HEK293T (cell line): ENCODE data around the gene VAMP2.

Experiments used
- CTCF ChIA-PET: fragments of 350-600 bp; formaldehyde crosslinking; extraction: SDS; loops from one replicate; lab custom pipeline; 2021; ENCODE audit warnings: antibody characterized with exemption, inconsistent platforms; lab: Yijun Ruan, JAX
- POLR2A ChIA-PET: fragments of 350-600 bp; formaldehyde crosslinking; extraction: SDS; loops from one replicate; lab custom pipeline; 2020; ENCODE audit warnings: antibody characterized with exemption, inconsistent platforms; lab: Yijun Ruan, JAX
- DNase-seq: peaks from one replicate; pipeline ENCODE4 v3.0.0; 2012; ENCODE audit warnings: mixed read lengths; ENCODE audit errors: extremely low spot score
- ARNT ChIP-seq: fragments of 450-650 bp; IDR thresholded peaks from 2 replicates; pipeline ENCODE4 v1.6.1; 2017; ENCODE audit warnings: mild to moderate bottlenecking
- BHLHE40 ChIP-seq: fragments of 450-650 bp; IDR thresholded peaks from 2 replicates; pipeline ENCODE4 v1.6.1; 2016; ENCODE audit warnings: mild to moderate bottlenecking, moderate library complexity, borderline replicate concordance
- CTBP1 ChIP-seq: fragments of 450-650 bp; IDR thresholded peaks from 2 replicates; pipeline ENCODE4 v1.6.1; 2016; ENCODE audit warnings: borderline replicate concordance
- ELF4 ChIP-seq: fragments of 450-650 bp; IDR thresholded peaks from 2 replicates; pipeline ENCODE4 v1.6.1; 2017; ENCODE audit warnings: antibody characterized with exemption
- FOXA1 ChIP-seq: fragments of 450-650 bp; IDR thresholded peaks from 2 replicates; pipeline ENCODE4 v1.6.1; 2016; ENCODE audit warnings: mild to moderate bottlenecking
- FOXK2 ChIP-seq: fragments of 450-650 bp; IDR thresholded peaks from 2 replicates; pipeline ENCODE4 v1.6.1; 2016; ENCODE audit warnings: mild to moderate bottlenecking
- FOXM1 ChIP-seq: fragments of 450-650 bp; IDR thresholded peaks from 2 replicates; pipeline ENCODE4 v1.6.1; 2017; ENCODE audit warnings: mild to moderate bottlenecking, borderline replicate concordance
- HDGF ChIP-seq: fragments of 450-650 bp; IDR thresholded peaks from 2 replicates; pipeline ENCODE4 v1.6.1; 2017; ENCODE audit warnings: antibody characterized with exemption, borderline replicate concordance
- L3MBTL2 ChIP-seq: fragments of 450-650 bp; conservative IDR thresholded peaks from 2 replicates; pipeline ENCODE4 v1.6.1; 2016; ENCODE audit warnings: mild to moderate bottlenecking
- LEF1 ChIP-seq: fragments of 450-650 bp; IDR thresholded peaks from 2 replicates; pipeline ENCODE4 v1.6.1; 2017; ENCODE audit warnings: mild to moderate bottlenecking, borderline replicate concordance
- NFRKB ChIP-seq: fragments of 450-650 bp; IDR thresholded peaks from 2 replicates; pipeline ENCODE4 v1.6.1; 2016; ENCODE audit warnings: mild to moderate bottlenecking, moderate library complexity
- SP1 ChIP-seq: fragments of 450-650 bp; IDR thresholded peaks from 2 replicates; pipeline ENCODE4 v1.6.1; 2017
- SUZ12 ChIP-seq: fragments of 450-650 bp; IDR thresholded peaks from 2 replicates; pipeline ENCODE4 v1.6.1; 2016; ENCODE audit warnings: mild to moderate bottlenecking
- TARDBP ChIP-seq: fragments of 450-650 bp; IDR thresholded peaks from 2 replicates; pipeline ENCODE4 v1.6.1; 2016
- ZNF384 ChIP-seq: fragments of 450-650 bp; IDR thresholded peaks from 2 replicates; pipeline ENCODE4 v1.6.1; 2016
- TF ChIP-seq, protein P1 (sequence below): fragments of 450-650 bp; IDR thresholded peaks from 2 replicates; pipeline ENCODE4 v1.6.1; 2016

VAMP2 gene

DNA sequence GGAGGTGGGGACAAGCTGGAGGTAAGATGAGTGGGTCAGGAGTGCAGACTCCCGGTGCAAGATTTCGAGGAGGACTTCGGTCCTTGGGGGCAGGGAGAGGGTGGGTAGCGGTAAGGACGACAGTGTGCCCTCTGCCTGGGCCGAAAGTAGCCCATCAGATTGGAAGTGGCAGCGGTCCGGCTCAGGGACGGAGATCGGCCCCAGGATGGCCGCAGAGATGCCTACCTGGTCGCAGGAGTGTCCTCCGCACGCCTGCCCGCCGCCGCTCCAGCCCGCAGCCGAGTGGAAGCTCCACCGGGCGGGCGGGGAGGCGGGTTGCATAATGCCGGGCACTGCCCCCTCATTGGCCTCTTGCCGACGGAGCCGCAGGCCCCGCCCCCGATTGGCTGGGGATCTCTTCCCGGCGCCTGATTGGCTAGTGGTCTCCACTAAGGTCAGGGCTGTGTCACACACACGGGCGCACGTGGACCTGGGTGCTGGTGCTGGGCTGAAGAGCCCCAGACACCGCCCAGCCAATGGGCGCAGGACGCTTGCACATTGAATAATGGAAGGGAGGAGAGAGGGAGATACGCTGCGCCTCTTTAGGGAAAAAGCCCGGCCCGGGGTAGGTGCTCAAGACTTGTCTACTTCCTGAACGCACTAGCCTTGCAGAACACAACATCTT, 10.5 kb downstream of the VAMP2 start, which contains the start of gene PER1:
Gene PER1, minus strand, starts transcription at position 293 of the 664 bp plus-strand sequence. CDS start 1,698 bp downstream, outside the sequence.
- TF ChIP-seq BHLHE40 (no peak), L3MBTL2 (peak; percentile 93), ARNT (no peak), FOXM1 (no peak), FOXK2 (no peak), ZNF384 (no peak), NFRKB (no peak), ELF4 (no peak), LEF1 (no peak), HDGF (peak; percentile 51; the same call in 1 of the 2 replicates)
- POLR2A ChIA-PET: interaction anchor here (0.6 to 6.1 kb wide), 6 partner anchors 9 to 90 kb away, joined by 3 to 53 read pairs (median 7); partner anchors contain the start of gene HES7
- DNase-seq: peak; percentile 85
- CTCF ChIA-PET: interaction anchor here (0.6 kb wide), 1 partner anchor 33 kb away, joined by 3 read pairs; no protein-coding TSS in a partner anchor

DNA sequence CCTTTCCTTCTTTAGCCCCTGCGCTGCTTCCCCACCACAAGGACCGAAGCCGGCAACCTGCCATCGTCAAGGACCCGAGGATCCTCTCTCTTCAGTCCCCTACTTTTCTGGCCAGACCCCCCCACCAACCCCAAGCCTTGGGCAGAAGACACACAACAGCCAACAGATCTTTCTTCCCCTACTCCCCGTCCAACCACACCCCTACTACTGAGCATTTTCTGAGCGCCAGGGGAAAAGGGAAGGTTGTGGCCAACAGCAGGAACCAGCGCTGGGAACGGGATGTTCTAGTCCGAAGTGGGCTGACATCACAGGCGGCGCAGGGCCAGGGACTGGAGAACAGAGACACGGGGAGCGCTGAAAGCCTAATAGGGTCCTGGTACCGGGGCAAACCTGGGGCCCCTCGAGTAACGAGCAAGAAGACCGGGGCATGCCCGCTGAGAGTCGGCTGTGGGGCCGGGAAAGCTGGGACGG, 11.1 kb downstream of the VAMP2 start:
- no peak for DNase-seq
- TF ChIP-seq LEF1: no peak
- no peak for TF ChIP-seq ARNT
- TF ChIP-seq FOXA1: no peak
- no peak for TF ChIP-seq TARDBP
- TF ChIP-seq BHLHE40: no peak
- TF ChIP-seq NFRKB: no peak
- TF ChIP-seq FOXK2: no peak
- no peak for TF ChIP-seq HDGF
- TF ChIP-seq ZNF384: no peak
- TF ChIP-seq, protein P1, sequence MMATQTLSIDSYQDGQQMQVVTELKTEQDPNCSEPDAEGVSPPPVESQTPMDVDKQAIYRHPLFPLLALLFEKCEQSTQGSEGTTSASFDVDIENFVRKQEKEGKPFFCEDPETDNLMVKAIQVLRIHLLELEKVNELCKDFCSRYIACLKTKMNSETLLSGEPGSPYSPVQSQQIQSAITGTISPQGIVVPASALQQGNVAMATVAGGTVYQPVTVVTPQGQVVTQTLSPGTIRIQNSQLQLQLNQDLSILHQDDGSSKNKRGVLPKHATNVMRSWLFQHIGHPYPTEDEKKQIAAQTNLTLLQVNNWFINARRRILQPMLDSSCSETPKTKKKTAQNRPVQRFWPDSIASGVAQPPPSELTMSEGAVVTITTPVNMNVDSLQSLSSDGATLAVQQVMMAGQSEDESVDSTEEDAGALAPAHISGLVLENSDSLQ: no peak
- TF ChIP-seq ELF4: no peak
- TF ChIP-seq L3MBTL2: no peak
- TF ChIP-seq CTBP1: no peak
- TF ChIP-seq FOXM1: no peak
- TF ChIP-seq SP1: no peak
- TF ChIP-seq SUZ12: no peak
- ChIA-PET CTCF (no interaction called here), POLR2A (interaction anchor here (0.9 to 6.1 kb wide), 9 partner anchors 9 to 144 kb away, joined by 3 to 53 read pairs (median 5); partner anchors contain the start of genes HES7, SLC25A35 and TMEM107)

DNA sequence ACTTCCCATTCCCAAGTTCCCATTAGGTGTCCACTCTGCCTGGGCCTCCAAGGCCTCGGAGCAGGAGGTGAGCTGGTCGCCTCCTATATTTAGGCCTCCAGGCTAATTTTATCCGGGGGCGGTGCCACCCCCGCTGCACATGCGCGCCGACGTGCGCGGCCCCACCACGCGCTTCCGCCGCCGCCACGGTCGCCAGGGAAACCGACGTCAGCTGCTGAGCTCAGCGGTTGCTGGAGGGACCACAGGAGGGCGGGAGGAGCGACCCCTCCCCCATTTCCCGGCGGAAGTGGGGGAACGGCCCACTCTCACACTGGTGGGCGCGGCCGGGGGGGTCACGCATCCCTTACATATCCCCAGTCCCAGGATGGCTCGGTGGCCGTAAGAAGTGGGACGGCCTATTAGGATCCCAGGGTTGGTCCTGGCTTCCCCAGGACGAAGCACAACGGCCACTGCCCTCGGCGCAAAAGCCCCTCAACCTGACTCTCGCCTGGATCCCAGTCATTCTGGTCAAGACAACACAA, 11.6 kb downstream of the VAMP2 start:
- peak; percentile 60; the same call in 1 of the 2 replicates for TF ChIP-seq FOXM1
- TF ChIP-seq SP1: no peak
- TF ChIP-seq LEF1: no peak
- no peak for TF ChIP-seq NFRKB
- CTCF ChIA-PET: interaction anchor here (0.7 kb wide), 1 partner anchor 62 kb away, joined by 3 read pairs; no protein-coding TSS in a partner anchor
- DNase-seq: peak; percentile 67
- POLR2A ChIA-PET: interaction anchor here (0.6 to 6.1 kb wide), 10 partner anchors 10 to 144 kb away, joined by 3 to 53 read pairs (median 4); partner anchors contain the start of genes HES7, SLC25A35, TMEM107 and VAMP2

DNA sequence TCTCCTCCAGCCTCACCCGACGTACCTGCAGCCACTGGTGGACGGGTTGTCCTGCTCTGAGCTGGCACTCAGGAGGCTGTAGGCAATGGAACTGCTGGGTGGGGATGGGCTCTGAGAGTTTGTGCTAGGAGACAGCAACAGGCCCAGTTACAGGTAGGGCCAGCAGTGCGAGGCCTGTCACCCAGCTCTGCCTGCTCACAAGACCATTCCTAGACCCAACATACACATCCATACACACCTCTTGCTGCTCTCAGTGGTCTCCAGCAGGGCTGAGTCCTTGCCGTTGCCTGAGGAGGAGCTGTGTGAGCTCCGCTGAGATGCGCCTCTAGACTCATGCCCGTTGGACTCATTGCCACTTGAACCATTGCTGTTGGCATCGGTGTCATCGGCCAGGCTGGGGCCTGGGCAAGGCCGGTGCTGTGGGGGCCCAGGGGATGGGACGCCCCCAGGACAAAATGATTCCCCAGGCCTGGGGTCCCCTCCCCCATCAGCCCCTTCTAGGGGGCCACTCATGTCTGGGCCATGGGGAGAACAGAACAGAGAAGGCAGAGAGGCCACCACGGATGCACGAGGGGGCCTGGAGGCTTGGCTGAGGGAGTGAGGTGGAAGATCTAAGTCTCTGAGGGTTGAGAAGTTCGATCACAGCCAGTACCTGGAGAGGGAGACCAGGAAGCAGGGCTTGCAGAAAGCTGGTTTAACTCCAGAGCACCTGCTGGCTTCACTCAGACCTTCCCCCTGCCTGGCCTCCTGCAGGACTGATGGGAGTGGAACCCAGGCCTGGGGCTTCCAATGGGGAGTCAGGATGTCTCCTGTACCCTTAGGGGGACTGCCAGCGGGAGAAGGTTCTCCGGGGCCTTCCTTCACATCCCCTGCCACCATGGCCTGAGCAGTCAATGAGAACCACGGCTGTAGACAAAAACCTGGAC, 12.3 kb downstream of the VAMP2 start:
- DNase-seq: no peak
- POLR2A ChIA-PET: interaction anchor here (0.6 to 6.1 kb wide), 8 partner anchors 11 to 145 kb away, joined by 3 to 53 read pairs (median 4); partner anchors contain the start of genes SLC25A35, TMEM107 and VAMP2
- CTCF ChIA-PET: interaction anchor here (0.7 kb wide), 1 partner anchor 63 kb away, joined by 3 read pairs; no protein-coding TSS in a partner anchor
- no peak for TF ChIP-seq FOXM1
- TF ChIP-seq, protein P1: no peak
- TF ChIP-seq HDGF: no peak
- TF ChIP-seq FOXA1: no peak
- no peak for TF ChIP-seq LEF1
- no peak for TF ChIP-seq ARNT
- TF ChIP-seq NFRKB: no peak
- no peak for TF ChIP-seq TARDBP
- no peak for TF ChIP-seq SP1
- TF ChIP-seq ZNF384: no peak
- TF ChIP-seq CTBP1: no peak
- TF ChIP-seq BHLHE40: no peak
- TF ChIP-seq ELF4: no peak
- no peak for TF ChIP-seq SUZ12
- TF ChIP-seq FOXK2: no peak
- no peak for TF ChIP-seq L3MBTL2

DNA sequence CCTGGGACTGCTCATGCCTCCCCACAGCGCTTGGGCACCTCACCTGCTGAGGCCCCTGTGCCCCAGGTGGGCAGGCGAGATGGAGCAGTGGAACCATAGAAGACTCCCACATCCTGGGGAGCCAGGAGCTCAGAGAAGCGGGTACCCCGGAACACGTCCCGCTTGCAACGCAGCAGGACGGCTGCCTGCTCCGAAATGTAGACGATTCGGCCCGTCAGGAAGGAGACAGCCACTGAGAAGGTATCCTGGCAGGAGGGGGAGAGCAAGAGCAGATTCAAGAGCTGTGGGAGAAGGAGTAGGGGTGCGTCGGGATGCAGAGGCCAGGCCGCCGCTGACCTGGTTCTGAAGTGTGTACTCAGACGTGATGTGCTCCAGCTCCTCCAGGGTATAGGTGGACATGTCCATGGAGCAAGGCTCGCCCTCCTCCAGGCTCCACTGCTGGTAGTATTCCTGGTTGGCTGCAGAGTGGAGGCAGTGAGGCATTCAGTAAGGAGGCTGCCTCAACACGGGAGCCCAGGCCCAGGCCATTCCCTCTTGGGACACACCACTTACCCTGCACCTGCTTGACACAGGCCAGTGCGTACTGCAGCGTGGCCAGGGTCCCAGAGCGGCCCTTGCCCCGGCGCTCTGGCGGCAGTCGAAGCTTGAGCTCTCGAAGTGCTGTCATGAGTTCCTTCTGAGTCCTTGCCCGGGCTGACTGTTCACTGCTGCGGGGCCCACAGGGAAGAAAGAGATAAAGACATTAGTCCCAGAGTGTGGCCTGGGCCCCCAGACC, 13.1 kb downstream of the VAMP2 start:
- CTCF ChIA-PET: no interaction called here
- TF ChIP-seq FOXK2: no peak
- no peak for TF ChIP-seq SUZ12
- no peak for TF ChIP-seq CTBP1
- no peak for TF ChIP-seq ELF4
- TF ChIP-seq, protein P1: no peak
- no peak for TF ChIP-seq NFRKB
- TF ChIP-seq TARDBP: no peak
- TF ChIP-seq ARNT: no peak
- no peak for TF ChIP-seq ZNF384
- TF ChIP-seq FOXA1: no peak
- no peak for TF ChIP-seq FOXM1
- TF ChIP-seq HDGF: no peak
- no peak for TF ChIP-seq L3MBTL2
- TF ChIP-seq SP1: no peak

More for the DNA sequence above, 13.1 kb downstream of the VAMP2 start:
- POLR2A ChIA-PET: interaction anchor here (6.1 kb wide), 1 partner anchor 10 kb away, joined by 53 read pairs; no protein-coding TSS in a partner anchor
- no peak for DNase-seq
